H1 (cell line): ENCODE data around the gene TLE3. TPM values are rescaled to one million over a fixed set of nuclear protein-coding genes. Genes with fewer than 3 reads are reported as not detected.
A peak's percentile ranks its signal among the peaks of the same experiment; 100 is the strongest.

Experiments
- CTCF ChIA-PET: fragments of 300-600 bp; sonication (Branson Sonifier 250); formaldehyde crosslinking; loops from one replicate; lab custom pipeline; 2021; ENCODE audit not compliant: partially characterized antibody; lab: Charles Lee
- POLR2A ChIA-PET: fragments of 300-600 bp; sonication (Branson Sonifier 250); formaldehyde crosslinking; loops from one replicate; lab custom pipeline; 2021; ENCODE audit warnings: inconsistent platforms; ENCODE audit not compliant: partially characterized antibody; lab: Charles Lee
- DNase-seq, 2 experiments: peaks; one replicate each; pipeline versions ENCODE4 v3.0.0 to v3.0.0-alpha.2; 2010 to 2022; ENCODE audit warnings: low spot score in 2 of 2, low read depth in 1 of 2, mixed read lengths in 1 of 2
- FAIRE-seq: peaks from 2 replicates; lab custom pipeline; 2011; peaks lifted over from hg19 to GRCh38; lab: Jason Lieb, UNC
- H2AFZ ChIP-seq: 2 replicates; pipeline ENCODE4 v1.8.1; 2012; ENCODE audit warnings: low read length, inconsistent platforms
- H2AK5ac ChIP-seq: 2 replicates; pipeline ENCODE4 v1.6.1; 2013; ENCODE audit warnings: low read depth, low read length
- H2BK120ac ChIP-seq: replicated peaks from 2 replicates; pipeline ENCODE3; 2013; ENCODE audit warnings: low read depth, low read length, inconsistent platforms
- H2BK12ac ChIP-seq: 2 replicates; pipeline ENCODE4 v1.6.1; 2013; ENCODE audit warnings: low read depth, low read length
- H2BK15ac ChIP-seq: 2 replicates; pipeline ENCODE4 v1.6.1; 2013; ENCODE audit warnings: low read length
- H2BK20ac ChIP-seq: 2 replicates; pipeline ENCODE4 v1.6.1; 2013; ENCODE audit warnings: low read length
- H2BK5ac ChIP-seq: 2 replicates; pipeline ENCODE4 v1.6.1; 2013; ENCODE audit warnings: low read depth, low read length
- H3K14ac ChIP-seq: 2 replicates; pipeline ENCODE4 v1.6.1; 2013; ENCODE audit warnings: inconsistent platforms; ENCODE audit not compliant: insufficient read length
- H3K18ac ChIP-seq: 2 replicates; pipeline ENCODE4 v1.6.1; 2013; ENCODE audit warnings: low read length; ENCODE audit errors: extremely low read depth
- H3K23ac ChIP-seq: 2 replicates; pipeline ENCODE4 v1.6.1; 2013; ENCODE audit warnings: inconsistent platforms; ENCODE audit not compliant: insufficient read length
- H3K23me2 ChIP-seq: 2 replicates; pipeline ENCODE4 v1.6.1; 2013; ENCODE audit warnings: low read depth, low read length
- H3K27ac ChIP-seq: 2 replicates; pipeline ENCODE4 v1.6.1; 2011; ENCODE audit warnings: low read depth, low read length, inconsistent platforms
- H3K27me3 ChIP-seq, 4 experiments: replicated peaks in 1 of 4; 1 replicate in 1 of 4; 2 replicates in 3 of 4; pipeline versions ENCODE4 v1.6.1 to v1.8.1; 2011 to 2013; ENCODE audit warnings: low read length in 3 of 4, mild to moderate bottlenecking in 3 of 4, inconsistent platforms in 2 of 4, mixed read lengths in 2 of 4, moderate library complexity in 1 of 4; ENCODE audit not compliant: control insufficient read depth in 3 of 4, insufficient read depth in 3 of 4; ENCODE audit errors: extremely low read depth in 1 of 4
- H3K36me3 ChIP-seq, 4 experiments: 2 replicates each; pipeline versions ENCODE4 v1.6.1 to v1.8.1; 2011 to 2013; ENCODE audit warnings: mild to moderate bottlenecking in 4 of 4, low read length in 3 of 4, moderate library complexity in 2 of 4, control low read depth in 1 of 4, inconsistent platforms in 1 of 4; ENCODE audit not compliant: insufficient read depth in 4 of 4, control insufficient read depth in 2 of 4
- H3K4ac ChIP-seq: replicated peaks from 2 replicates; pipeline ENCODE3; 2013; ENCODE audit warnings: low read length, low read depth, mixed read lengths, inconsistent platforms; ENCODE audit not compliant: insufficient read length
- H3K4me1 ChIP-seq, 4 experiments: replicated peaks in 1 of 4; 1 replicate in 1 of 4; 2 replicates in 3 of 4; pipeline versions ENCODE4 v1.6.1 to v1.8.1; 2011 to 2013; ENCODE audit warnings: low read length in 3 of 4, inconsistent platforms in 2 of 4, mixed read lengths in 1 of 4; ENCODE audit not compliant: insufficient read depth in 4 of 4, control insufficient read depth in 3 of 4
- H3K4me2 ChIP-seq, 2 experiments: 2 replicates each; pipeline versions ENCODE4 v1.6.1 to v1.8.1; 2011 to 2013; ENCODE audit warnings: low read depth in 2 of 2, low read length in 2 of 2, control low read depth in 1 of 2, inconsistent platforms in 1 of 2, mild to moderate bottlenecking in 1 of 2; ENCODE audit not compliant: insufficient read depth in 1 of 2
- H3K4me3 ChIP-seq, 4 experiments: fragments of 200-600, 300-600 bp in 1 of 4; sonication (generic), shearing (Covaris generic), sonication (Bioruptor Twin) in 1 of 4; 2 replicates each; pipeline versions ENCODE4 v1.5.1 to v1.8.1; 2011 to 2016; ENCODE audit warnings: low read length in 4 of 4, low read depth in 3 of 4, control low read depth in 2 of 4, inconsistent platforms in 2 of 4, mild to moderate bottlenecking in 2 of 4, mixed read lengths in 1 of 4, moderate library complexity in 1 of 4; ENCODE audit not compliant: insufficient read depth in 2 of 4; ENCODE audit errors: extremely low read depth in 1 of 4
- H3K56ac ChIP-seq: replicated peaks from 2 replicates; pipeline ENCODE3; 2013; ENCODE audit warnings: low read depth, mild to moderate bottlenecking, mixed read lengths, low read length, inconsistent platforms; ENCODE audit not compliant: insufficient read length
- H3K79me1 ChIP-seq: 2 replicates; pipeline ENCODE4 v1.6.1; 2013; ENCODE audit warnings: low read depth, low read length, control low read depth
- H3K79me2 ChIP-seq, 2 experiments: 2 replicates each; pipeline versions ENCODE4 v1.6.1 to v1.8.1; 2012 to 2013; ENCODE audit warnings: low read length in 2 of 2, mild to moderate bottlenecking in 2 of 2, inconsistent platforms in 1 of 2; ENCODE audit not compliant: insufficient read depth in 2 of 2, control insufficient read depth in 1 of 2
- H3K9ac ChIP-seq, 4 experiments: replicated peaks in 1 of 4; 1 replicate in 1 of 4; 2 replicates in 3 of 4; pipeline versions ENCODE4 v1.6.1 to v1.8.1; 2011 to 2013; ENCODE audit warnings: low read depth in 3 of 4, low read length in 3 of 4, control low read depth in 2 of 4, mild to moderate bottlenecking in 2 of 4, moderate library complexity in 2 of 4, inconsistent platforms in 1 of 4; ENCODE audit errors: extremely low read depth in 1 of 4
- H3K9me3 ChIP-seq, 2 experiments: 2 replicates each; pipeline versions ENCODE4 v1.6.1 to v1.8.1; 2012 to 2013; ENCODE audit warnings: mild to moderate bottlenecking in 2 of 2, moderate library complexity in 2 of 2, control low read depth in 1 of 2, inconsistent platforms in 1 of 2, low read depth in 1 of 2, low read length in 1 of 2, mixed read lengths in 1 of 2; ENCODE audit not compliant: insufficient read depth in 2 of 2
- H4K20me1 ChIP-seq, 2 experiments: replicated peaks in 1 of 2; 2 replicates each; pipeline versions ENCODE3 to v1.8.1; 2011 to 2013; ENCODE audit warnings: inconsistent platforms in 2 of 2, low read length in 2 of 2, mild to moderate bottlenecking in 1 of 2; ENCODE audit not compliant: insufficient read depth in 2 of 2, control insufficient read depth in 1 of 2
- H4K5ac ChIP-seq: 2 replicates; pipeline ENCODE4 v1.6.1; 2013; ENCODE audit warnings: low read length, low read depth, mixed read lengths, inconsistent platforms; ENCODE audit not compliant: insufficient read length
- H4K8ac ChIP-seq: 2 replicates; pipeline ENCODE4 v1.8.0; 2013; ENCODE audit warnings: mild to moderate bottlenecking, moderate library complexity, low read length, inconsistent platforms; ENCODE audit not compliant: insufficient read depth; ENCODE audit errors: extremely low read depth
- H4K91ac ChIP-seq: replicated peaks from 2 replicates; pipeline ENCODE3; 2013; ENCODE audit warnings: low read length, mixed read lengths, inconsistent platforms; ENCODE audit not compliant: insufficient read length
- EGR1 ChIP-seq: IDR thresholded peaks from 2 replicates; pipeline ENCODE4 v1.6.1; 2011; ENCODE audit warnings: low read depth, low read length, borderline replicate concordance
- EZH2 ChIP-seq: fragments of 200-600 bp; sonication (generic); IDR thresholded peaks from 2 replicates; pipeline ENCODE4 v1.7.1; 2012; ENCODE audit warnings: low read depth, mild to moderate bottlenecking, moderate library complexity, low read length, inconsistent platforms; ENCODE audit not compliant: severe bottlenecking
- HDAC2 ChIP-seq, 2 experiments: fragments of 300-600 bp in 1 of 2; sonication (generic) in 1 of 2; IDR thresholded peaks; 2 replicates each; pipeline ENCODE4 v1.6.1; 2011 to 2012; ENCODE audit warnings: low read depth in 2 of 2, low read length in 2 of 2, mild to moderate bottlenecking in 2 of 2, moderate library complexity in 2 of 2, borderline replicate concordance in 1 of 2, inconsistent platforms in 1 of 2
- KDM1A ChIP-seq: fragments of 200-600, 300-600 bp; sonication (generic); IDR thresholded peaks from 2 replicates; pipeline ENCODE4 v1.7.1; 2016; ENCODE audit warnings: mild to moderate bottlenecking, low read length, borderline replicate concordance
- NANOG ChIP-seq: IDR thresholded peaks from 2 replicates; pipeline ENCODE4 v1.6.1; 2011; ENCODE audit warnings: low read length, low read depth, mild to moderate bottlenecking, inconsistent platforms; ENCODE audit not compliant: insufficient read depth, poor library complexity, severe bottlenecking
- NRF1 ChIP-seq: IDR thresholded peaks from 2 replicates; pipeline ENCODE4 v1.6.1; 2011; ENCODE audit warnings: mild to moderate bottlenecking, low read depth, low read length, improper control_type of control experiment
- POLR2AphosphoS5 ChIP-seq: IDR thresholded peaks from 2 replicates; pipeline ENCODE4 v1.6.1; 2011; ENCODE audit warnings: low read depth, low read length
- RAD21 ChIP-seq, 2 experiments: IDR thresholded peaks in 1 of 2; conservative IDR thresholded peaks in 1 of 2; 2 replicates each; pipeline ENCODE4 v1.6.1; 2011; ENCODE audit warnings: low read depth in 2 of 2, low read length in 2 of 2, improper control_type of control experiment in 1 of 2, inconsistent platforms in 1 of 2, mild to moderate bottlenecking in 1 of 2, moderate library complexity in 1 of 2
- RXRA ChIP-seq: IDR thresholded peaks from 2 replicates; pipeline ENCODE4 v1.6.1; 2011; ENCODE audit warnings: low read depth, mild to moderate bottlenecking, low read length, moderate library complexity; ENCODE audit not compliant: insufficient read depth
- SAP30 ChIP-seq: fragments of 300-600 bp; sonication (generic); IDR thresholded peaks from 2 replicates; pipeline ENCODE4 v1.7.1; 2012; ENCODE audit warnings: low read length, moderate library complexity, mild to moderate bottlenecking, inconsistent platforms; ENCODE audit not compliant: insufficient read depth, insufficient replicate concordance
- SIRT6 ChIP-seq: IDR thresholded peaks from one replicate; pipeline ENCODE4 v1.7.1; 2012; ENCODE audit warnings: low read length, inconsistent platforms
- TBP ChIP-seq: IDR thresholded peaks from 2 replicates; pipeline ENCODE4 v1.6.1; 2011; ENCODE audit warnings: low read depth, low read length, improper control_type of control experiment
- WGBS, 2 experiments: shearing (Covaris generic) in 1 of 2; methylation state at CpG; one replicate each; pipeline versions ENCODE4 v1.1.6 to v1.1.7; 2013 to 2015; ENCODE audit warnings: low lambda C conversion rate in 2 of 2, mixed read lengths in 2 of 2, inconsistent platforms in 1 of 2, low coverage in 1 of 2, missing lambda C conversion rate in 1 of 2; ENCODE audit not compliant: insufficient replicate concordance in 2 of 2, insufficient coverage in 1 of 2, insufficient read length in 1 of 2; ENCODE audit errors: extremely low coverage in 1 of 2, missing lambda C conversion rate in 1 of 2; 5-methylcytosine and 5-hydroxymethylcytosine counted together
- polyA plus RNA-seq, 7 experiments: library from polyadenylated mRNA; depleted of rRNA in 3 of 7; stranded (reverse) in 5 of 7; unstranded in 2 of 7; fragments of >200 nt in 5 of 7; fragments of 200-250 nt in 2 of 7; gene quantifications; 1 replicate in 5 of 7; 2 replicates in 1 of 7; 4 replicates in 1 of 7; pipeline versions ENCODE4 v1.2.1 to v1.2.3, GENCODE V29; 2011 to 2013; ENCODE audit warnings: missing spikeins in 2 of 7, mixed read lengths in 2 of 7
- total RNA-seq: library from RNA; stranded (reverse); fragmentation: NEBNext Ultra II Directional; extraction: Animal tissue kit (Norgen Biotek cat#: 25700); gene quantifications from 2 replicates; pipeline ENCODE4 v1.2.1, GENCODE V29; 2021
- TF ChIP-seq, protein P1 (sequence below): IDR thresholded peaks from 2 replicates; pipeline ENCODE4 v1.6.1; 2012; ENCODE audit warnings: inconsistent platforms

Gene TLE3
- total and polyA plus RNA-seq, 2 of the 8 experiments (the other 6 are each of a cell fraction or from before 2014, with no cell fraction given) = 25.1 to 61.2 TPM

- CTCF ChIA-PET = interaction anchor here (1.1 to 2.4 kb wide), 2 partner anchors 10 to 96 kb away, joined by 3 to 16 read pairs; no protein-coding TSS in a partner anchor
- H3K4me3 ChIP-seq = peak overlapping the region; percentile 16 to 49 (median 19); a peak in 5 of 8 replicates
- no peak for FAIRE-seq
Observed at GRCh38 chr15:70112074-70112395, 14.3 kb upstream of the TLE3 start.

More at GRCh38 chr15:70112074-70112395, 14.3 kb upstream of the TLE3 start:
- H2BK12ac ChIP-seq = no peak overlapping the region; the same call in 1 of the 2 replicates
- peak overlapping the region; percentile 81; the same call in 1 of the 2 replicates for H3K18ac ChIP-seq
- no peak overlapping the region for H3K23ac ChIP-seq
- peak overlapping the region; percentile 18 for H4K5ac ChIP-seq
- no peaks in the 10 kb centered on the region for H3K36me3 ChIP-seq
- H3K79me1 ChIP-seq = no peaks in the 10 kb centered on the region
- H3K14ac ChIP-seq = no peak overlapping the region
- no peak overlapping the region for H3K27ac ChIP-seq
- H3K56ac ChIP-seq = no peak overlapping the region
- H3K9ac ChIP-seq = no peak overlapping the region
- POLR2A ChIA-PET = interaction anchor here (0.6 to 8.0 kb wide), 4 partner anchors 15 to 392 kb away, joined by 3 to 151 read pairs (median 3); partner anchors contain the start of gene TLE3
- H3K9me3 ChIP-seq = no peaks in the 10 kb centered on the region
- peak overlapping the region; percentile 70 to 95 for H3K4me2 ChIP-seq
- no peak overlapping the region for H2AK5ac ChIP-seq
- no peak overlapping the region for H2BK5ac ChIP-seq
- no peak overlapping the region for H3K4ac ChIP-seq
- H3K27me3 ChIP-seq = no peaks in the 10 kb centered on the region
- no peak overlapping the region for H4K8ac ChIP-seq
- peaks cover 7 to 13% (median 10%) of the 10 kb centered on the region in 4 experiments; a peak in 6 of 7 replicates for H3K4me1 ChIP-seq
- 48% methylated on average over 3 of the region's 4 CpGs; no CpG with 5 or more reads in 1 of the 2 experiments for WGBS, 2 experiments
- H2BK20ac ChIP-seq = peak overlapping the region; percentile 4; the same call in 1 of the 2 replicates
- H4K20me1 ChIP-seq = no peaks in the 10 kb centered on the region
- no peak overlapping the region for H2BK15ac ChIP-seq
- H2AFZ ChIP-seq = peak overlapping the region; percentile 33; the same call in 1 of the 2 replicates
- TF ChIP-seq POLR2AphosphoS5 = no peak
- TF ChIP-seq NANOG = no peak
- TF ChIP-seq RXRA = no peak
- TF ChIP-seq NRF1 = no peak
- no peak for TF ChIP-seq HDAC2 (IDR thresholded peaks at IDR 0.05; ENCODE audit: borderline replicate concordance in 1 of 2, low read depth in 2 of 2, low read length in 2 of 2)
- TF ChIP-seq EZH2 = no peak
- no peak for TF ChIP-seq SAP30
- TF ChIP-seq, protein P1, sequence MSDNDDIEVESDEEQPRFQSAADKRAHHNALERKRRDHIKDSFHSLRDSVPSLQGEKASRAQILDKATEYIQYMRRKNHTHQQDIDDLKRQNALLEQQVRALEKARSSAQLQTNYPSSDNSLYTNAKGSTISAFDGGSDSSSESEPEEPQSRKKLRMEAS = no peak
- TF ChIP-seq KDM1A = no peak
- TF ChIP-seq SIRT6 = no peak
- no peak for TF ChIP-seq RAD21 (IDR thresholded peaks at IDR 0.05 in 1 of 2, conservative IDR thresholded peaks at IDR 0.05 in 1 of 2; ENCODE audit: low read depth in 2 of 2, low read length in 2 of 2)
- TF ChIP-seq TBP = no peak
- no peak for TF ChIP-seq EGR1
- no peak overlapping the region for H2BK120ac ChIP-seq
- no peaks in the 10 kb centered on the region for H3K79me2 ChIP-seq
- H4K91ac ChIP-seq = peak overlapping the region; percentile 75
- no peaks in the 10 kb centered on the region; the same call in 1 of the 2 replicates for H3K23me2 ChIP-seq
- DNase-seq = no peak
